ENCODE data around the gene MAOA.

GRCh38 chrX:43641691-43642090 is 14.4 kb upstream of the MAOA start:
- no peak for TF ChIP-seq MYNN (tag by site-specific recombination; IDR thresholded peaks at IDR 0.05; ENCODE audit: borderline replicate concordance)
- TF ChIP-seq ZBTB11 (tag by site-specific recombination; conservative IDR thresholded peaks at IDR 0.05; ENCODE audit: low read depth), result no peak
- no peak for TF ChIP-seq ZNF571 (tag by site-specific recombination; IDR thresholded peaks at IDR 0.05)
- TF ChIP-seq ZNF18 (tag by site-specific recombination; IDR thresholded peaks at IDR 0.05), result no peak
- TF ChIP-seq ZNF707 (tag by site-specific recombination; IDR thresholded peaks at IDR 0.05), result no peak
- no peak for TF ChIP-seq YY1 (tag by site-specific recombination; IDR thresholded peaks at IDR 0.05)
- TF ChIP-seq, protein P1, sequence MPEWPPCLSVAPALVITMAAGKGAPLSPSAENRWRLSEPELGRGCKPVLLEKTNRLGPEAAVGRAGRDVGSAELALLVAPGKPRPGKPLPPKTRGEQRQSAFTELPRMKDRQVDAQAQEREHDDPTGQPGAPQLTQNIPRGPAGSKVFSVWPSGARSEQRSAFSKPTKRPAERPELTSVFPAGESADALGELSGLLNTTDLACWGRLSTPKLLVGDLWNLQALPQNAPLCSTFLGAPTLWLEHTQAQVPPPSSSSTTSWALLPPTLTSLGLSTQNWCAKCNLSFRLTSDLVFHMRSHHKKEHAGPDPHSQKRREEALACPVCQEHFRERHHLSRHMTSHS (tag by site-specific recombination; IDR thresholded peaks at IDR 0.05), result no peak
- no peak for TF ChIP-seq ZBTB8A (tag by site-specific recombination; IDR thresholded peaks at IDR 0.05)
- TF ChIP-seq MEIS1 (CRISPR knock-in tag; IDR thresholded peaks at IDR 0.05; ENCODE audit: borderline replicate concordance), result no peak
- no peak for TF ChIP-seq ZNF37A (tag by site-specific recombination; IDR thresholded peaks at IDR 0.05)
- TF ChIP-seq KLF1 (tag by site-specific recombination; IDR thresholded peaks at IDR 0.05), result no peak
- no peak for TF ChIP-seq ZBTB1 (tag by site-specific recombination; IDR thresholded peaks at IDR 0.05)
- TF ChIP-seq ZNF501 (tag by site-specific recombination; IDR thresholded peaks at IDR 0.05), result no peak
